KG1 (cell line): ENCODE data around the gene LRPAP1.
"Not testable (repeated sequence)": the region's sequence is repeated elsewhere in the genome, so short reads cannot be mapped to it uniquely, and the experiment has no call there.

ENCODE experiments used
- DNase-seq: peaks from one replicate; lab custom pipeline; 2025; lab: John Stamatoyannopoulos, UW

LRPAP1 gene

GRCh38 chr4:3518511-3518880 is 13.7 kb downstream of the LRPAP1 start:
- DNase-seq, result no peak

- DNase-seq, result no peak
Measured at GRCh38 chr4:3517731-3518510, 14.3 kb downstream of the LRPAP1 start.

GRCh38 chr4:3516836-3517730 is 15.1 kb downstream of the LRPAP1 start:
- DNase-seq, result no peak

GRCh38 chr4:3516061-3516835 is 16.0 kb downstream of the LRPAP1 start:
- DNase-seq, result no peak

GRCh38 chr4:3515646-3516045 is 16.6 kb downstream of the LRPAP1 start:
- DNase-seq, result no peak

GRCh38 chr4:3514806-3515501 is 17.3 kb downstream of the LRPAP1 start:
- no peak for DNase-seq

- DNase-seq, result no peak
Measured at GRCh38 chr4:3514221-3514780, 17.9 kb downstream of the LRPAP1 start.

GRCh38 chr4:3513807-3514206 is 18.4 kb downstream of the LRPAP1 start:
- no peak for DNase-seq

GRCh38 chr4:3512719-3513118 is 19.5 kb downstream of the LRPAP1 start:
- no peak for DNase-seq

- DNase-seq, result no peak
Measured at GRCh38 chr4:3512279-3512678, 19.9 kb downstream of the LRPAP1 start.

GRCh38 chr4:3511601-3512000 is 20.6 kb downstream of the LRPAP1 start:
- not testable (repeated sequence) for DNase-seq

GRCh38 chr4:3511187-3511586 is 21.0 kb downstream of the LRPAP1 start:
- DNase-seq, result no peak

- no peak for DNase-seq
Measured at GRCh38 chr4:3510481-3510880, 21.7 kb downstream of the LRPAP1 start.

GRCh38 chr4:3508542-3508941 is 23.7 kb downstream of the LRPAP1 start:
- no peak for DNase-seq

- no peak for DNase-seq
Measured at GRCh38 chr4:3505231-3505630, 27.0 kb downstream of the LRPAP1 start.

- DNase-seq, result no peak
Measured at GRCh38 chr4:3502941-3503936, 29.0 kb downstream of the LRPAP1 start.

- no peak for DNase-seq
Measured at GRCh38 chr4:3501825-3502425, 30.3 kb downstream of the LRPAP1 start.

GRCh38 chr4:3501126-3501824 is 30.9 kb downstream of the LRPAP1 start:
- DNase-seq, result no peak

- no peak for DNase-seq
Measured at GRCh38 chr4:3500634-3501101, 31.6 kb downstream of the LRPAP1 start.
